NCI-H2227 treated with DMSO at 0.1 percent for 48 hours (cell line): Measurements from ENCODE around the gene ANKRD50.

Experiments
- DNase-seq: peaks from one replicate; lab custom pipeline; 2025; lab: John Stamatoyannopoulos, UW

ANKRD50 gene

DNA sequence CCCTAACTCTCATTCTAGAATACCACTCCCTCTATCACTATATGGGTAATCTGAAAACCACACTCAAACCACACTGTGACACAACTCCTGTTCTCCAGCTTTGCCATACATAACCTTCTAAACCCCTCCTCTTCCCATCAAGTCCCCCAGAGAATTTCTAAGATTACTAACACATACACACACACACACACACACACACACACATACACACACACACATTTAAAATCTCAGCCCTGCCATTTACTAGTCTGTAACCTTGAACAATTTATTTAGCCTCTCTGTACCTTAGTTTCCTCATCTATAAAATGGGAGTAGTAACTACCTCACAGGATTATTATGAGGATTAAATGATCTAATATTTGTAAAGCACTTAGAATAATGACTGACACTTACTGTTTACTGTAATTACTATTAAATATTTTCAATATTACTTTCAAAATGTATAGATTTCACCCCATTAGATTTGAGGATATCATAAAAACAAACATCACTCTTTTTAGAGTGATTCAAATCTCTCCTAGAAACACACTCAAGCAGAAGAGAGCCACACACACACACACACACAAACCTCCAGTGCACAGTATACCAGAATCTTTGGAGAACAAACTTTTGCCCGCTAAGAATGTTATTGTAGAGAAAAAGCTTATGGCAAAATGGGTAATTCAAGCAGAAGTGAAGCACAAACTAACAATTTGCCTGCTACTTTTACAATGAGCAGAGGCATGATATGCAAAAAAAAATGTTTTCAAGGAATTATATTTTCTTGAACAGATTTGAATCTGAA, 3.8 kb downstream of the ANKRD50 start:
- no peak for DNase-seq

DNA sequence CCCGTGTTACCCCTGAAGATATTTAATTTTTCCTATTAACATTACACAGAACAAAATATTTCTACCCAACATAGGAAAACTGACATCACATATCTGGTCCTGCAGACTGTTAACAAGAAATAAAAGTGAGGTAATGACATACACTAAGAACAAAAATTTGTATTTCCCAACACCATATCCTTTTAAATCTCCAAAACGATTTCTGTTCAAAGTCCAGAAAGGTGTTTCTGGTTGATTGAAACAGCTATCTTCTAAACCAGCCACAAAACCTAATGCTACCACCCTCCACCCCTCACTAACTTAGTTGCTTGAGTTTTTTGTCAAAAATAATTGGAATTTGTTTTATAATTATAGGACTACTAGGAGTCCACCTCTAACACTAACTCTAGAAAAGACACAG, 7.1 kb downstream of the ANKRD50 start:
- no peak for DNase-seq

DNA sequence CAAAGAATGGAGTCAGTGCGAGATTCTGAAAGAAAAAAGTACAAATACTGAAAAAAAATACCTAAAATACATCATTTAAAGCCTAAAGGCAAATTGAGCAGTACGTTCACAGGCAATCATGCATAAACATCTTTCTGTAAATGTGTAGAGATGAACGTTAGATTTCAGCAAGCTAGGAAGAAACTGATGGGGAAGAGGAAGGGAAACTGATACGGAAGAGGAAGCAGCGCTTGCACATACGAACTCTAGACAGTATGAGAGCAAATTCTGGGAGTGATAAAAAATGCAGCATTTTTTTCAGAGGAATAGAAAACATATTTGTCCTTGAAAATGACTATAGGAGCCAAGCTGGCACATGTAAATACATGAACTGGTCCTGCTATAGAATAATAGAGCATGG, 9.4 kb downstream of the ANKRD50 start:
- DNase-seq, result no peak

DNA sequence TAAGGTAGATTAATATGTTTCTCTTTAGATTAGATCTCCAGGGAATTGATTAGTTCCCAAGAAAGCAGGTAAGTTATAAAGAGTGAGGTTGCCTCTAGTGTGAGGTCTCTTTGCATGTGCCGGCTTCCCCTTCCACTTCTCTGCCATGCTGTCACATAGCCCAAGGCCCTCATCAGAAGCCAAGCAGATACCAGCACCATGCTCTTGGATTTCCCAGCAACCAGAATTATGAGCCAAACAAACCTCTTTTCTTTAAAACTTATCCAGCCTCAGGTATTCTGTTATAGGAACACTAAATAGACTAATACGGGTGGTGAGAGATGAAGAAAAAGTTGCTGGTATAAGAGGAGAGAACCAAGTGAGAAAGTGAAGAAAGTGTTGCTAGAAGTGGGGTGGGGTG, 15.1 kb downstream of the ANKRD50 start:
- no peak for DNase-seq

DNA sequence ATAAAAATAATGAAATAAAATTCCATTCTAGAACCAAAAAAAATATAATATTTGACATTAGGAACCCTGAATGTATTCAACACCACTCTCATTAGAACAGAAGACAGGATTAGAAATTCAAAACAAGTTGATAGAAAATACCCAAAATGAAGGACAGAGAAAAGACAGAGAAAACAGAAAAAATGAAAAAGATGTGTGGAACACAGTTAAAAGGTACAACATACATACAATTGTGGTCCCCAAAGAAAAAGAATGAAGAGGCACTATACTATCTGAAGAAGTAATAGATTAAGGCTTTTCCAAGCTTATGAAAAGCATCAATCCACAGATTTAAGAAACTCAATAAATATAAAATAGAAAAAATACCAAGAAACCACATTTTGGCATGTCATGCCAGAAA, 16.4 kb downstream of the ANKRD50 start:
- no peak for DNase-seq

DNA sequence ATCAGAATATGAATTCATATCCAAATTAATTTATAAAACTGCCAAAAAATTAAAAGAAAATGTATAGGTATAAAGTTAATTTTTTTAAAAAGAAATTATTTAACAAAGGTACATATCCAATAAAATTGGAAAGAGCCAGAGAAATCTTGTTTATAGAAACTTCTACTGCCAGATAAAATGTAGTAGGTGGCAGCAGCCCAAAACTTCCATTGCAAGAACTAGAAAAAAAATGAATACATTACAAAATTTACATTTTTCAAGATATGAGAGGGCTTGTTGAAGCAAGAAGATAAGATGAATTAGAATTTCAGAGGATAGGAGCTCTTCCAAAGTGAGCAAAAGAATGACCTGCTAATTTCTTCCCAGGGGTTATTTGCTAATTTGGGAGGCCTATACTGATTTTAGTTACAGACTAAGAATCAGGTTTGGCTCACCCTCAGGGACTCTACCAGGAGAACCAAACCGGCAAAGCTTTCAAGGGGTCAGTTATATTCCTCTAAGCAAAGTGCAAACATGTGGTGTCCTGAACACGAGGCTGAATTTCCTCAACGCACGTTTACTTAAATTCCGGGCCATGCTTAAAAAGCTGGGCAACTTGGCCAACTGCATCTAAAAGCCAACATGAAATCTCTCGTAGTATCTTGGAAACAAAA, 17.5 kb downstream of the ANKRD50 start:
- no peak for DNase-seq

DNA sequence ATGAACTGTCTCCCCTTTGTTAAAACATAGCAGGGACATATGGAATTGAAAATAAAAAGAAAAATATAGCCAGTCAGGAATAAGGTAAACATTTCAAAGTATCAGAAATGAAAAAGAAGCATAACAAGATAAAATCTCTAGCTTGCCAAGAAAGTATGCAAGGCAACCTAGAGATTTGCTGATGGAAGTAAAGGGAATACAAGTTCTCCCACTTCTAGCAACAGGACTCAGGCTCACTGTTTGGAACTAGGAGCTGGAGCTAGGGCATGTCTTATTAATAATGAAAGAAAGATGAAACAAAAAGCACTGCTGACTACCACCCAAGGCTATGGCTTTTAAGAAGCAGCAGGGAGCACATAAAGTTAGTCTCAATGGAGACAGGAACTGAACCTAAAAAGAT, 18.2 kb downstream of the ANKRD50 start:
- no peak for DNase-seq

DNA sequence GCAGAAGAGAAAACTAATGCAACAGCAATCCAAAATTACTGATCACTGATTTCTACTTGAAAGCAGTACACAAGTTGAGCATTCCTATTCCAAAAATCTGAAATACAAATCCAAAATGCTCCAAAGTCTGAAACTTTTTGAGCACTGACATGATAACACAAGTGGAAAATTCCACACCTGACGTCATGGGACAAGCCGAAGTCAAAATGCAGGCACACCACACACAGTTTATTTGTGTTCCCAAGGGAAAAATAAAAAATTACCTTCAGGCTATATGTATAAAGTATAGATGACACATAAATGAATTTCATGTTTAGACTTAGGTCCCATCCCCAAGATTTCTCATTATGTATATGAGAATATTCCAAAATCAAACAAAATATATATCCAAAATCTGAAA, 20.7 kb downstream of the ANKRD50 start:
- DNase-seq, result no peak

DNA sequence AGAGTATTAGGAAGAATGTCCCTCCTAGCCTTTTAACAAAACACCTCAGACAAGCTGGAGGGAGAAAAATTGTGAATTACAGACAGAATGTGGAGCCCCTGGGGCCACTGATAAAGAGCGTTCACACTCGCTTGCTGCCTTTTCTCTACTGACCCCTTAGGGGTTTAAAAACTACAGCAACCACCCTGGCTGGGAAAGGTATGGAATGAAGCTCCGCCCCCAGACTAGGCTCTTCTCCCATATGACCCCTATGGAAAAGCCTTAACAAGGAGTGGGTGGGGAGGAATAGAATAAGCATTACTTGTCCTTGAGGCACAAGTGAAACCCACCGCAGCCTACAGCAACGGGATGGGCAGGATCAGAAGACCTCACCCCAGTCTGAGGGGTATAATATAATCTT, 26.3 kb downstream of the ANKRD50 start:
- DNase-seq, result no peak

DNA sequence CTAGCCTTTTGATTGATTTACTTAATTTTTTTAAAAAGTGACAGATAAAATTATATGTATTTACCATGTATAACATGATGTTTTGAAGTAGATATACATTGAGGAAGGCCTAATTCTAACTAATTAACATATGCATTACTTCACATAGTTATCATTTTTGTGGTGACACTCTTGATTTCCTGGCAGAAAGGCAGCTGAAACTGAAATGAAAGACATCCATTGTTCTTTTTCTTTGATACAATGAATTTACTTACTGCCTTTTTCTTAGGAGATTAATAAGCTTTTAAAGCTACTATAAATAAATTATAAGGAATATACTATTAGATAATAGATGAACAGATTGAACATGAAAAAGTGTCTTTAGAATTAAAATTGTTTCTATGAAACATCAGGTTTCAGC, 26.7 kb downstream of the ANKRD50 start:
- DNase-seq, result no peak

DNA sequence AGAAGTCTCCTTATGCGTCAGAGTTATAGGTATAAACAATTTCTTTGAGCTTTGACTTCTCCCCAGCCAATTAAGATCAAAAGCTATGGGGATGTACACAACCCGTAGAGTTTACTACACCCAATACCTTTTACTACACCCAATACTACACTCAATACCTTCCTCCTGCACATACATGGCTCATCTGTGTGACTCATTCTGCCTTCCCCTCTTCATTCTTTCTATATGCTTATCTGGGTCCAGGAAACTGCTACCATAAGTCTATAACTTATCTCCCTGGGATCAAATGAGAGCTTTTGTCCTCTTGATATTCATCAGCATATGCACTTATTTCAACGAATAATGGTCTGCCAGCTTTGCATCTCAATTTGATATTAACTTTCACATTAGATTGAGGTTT, 28.2 kb downstream of the ANKRD50 start:
- no peak for DNase-seq

DNA sequence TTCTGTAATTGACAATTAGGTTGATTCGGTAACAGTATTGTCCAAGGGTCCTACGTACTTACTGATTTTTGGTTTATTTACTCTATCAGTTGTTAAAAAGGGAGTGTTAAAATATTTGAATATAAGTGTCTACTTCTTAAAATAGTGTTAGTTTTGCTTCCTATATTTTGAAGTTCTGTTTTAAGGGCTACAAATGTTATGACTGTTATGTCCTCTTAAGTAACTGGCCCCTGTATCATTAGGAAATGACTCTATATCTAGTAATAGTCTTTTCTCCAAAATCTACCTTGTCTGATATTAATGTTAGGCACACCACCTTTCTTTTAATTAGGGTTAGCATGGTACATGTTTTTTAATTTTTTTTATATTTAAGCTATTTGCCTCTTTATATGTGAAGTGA, 30.1 kb downstream of the ANKRD50 start:
- DNase-seq, result no peak

DNA sequence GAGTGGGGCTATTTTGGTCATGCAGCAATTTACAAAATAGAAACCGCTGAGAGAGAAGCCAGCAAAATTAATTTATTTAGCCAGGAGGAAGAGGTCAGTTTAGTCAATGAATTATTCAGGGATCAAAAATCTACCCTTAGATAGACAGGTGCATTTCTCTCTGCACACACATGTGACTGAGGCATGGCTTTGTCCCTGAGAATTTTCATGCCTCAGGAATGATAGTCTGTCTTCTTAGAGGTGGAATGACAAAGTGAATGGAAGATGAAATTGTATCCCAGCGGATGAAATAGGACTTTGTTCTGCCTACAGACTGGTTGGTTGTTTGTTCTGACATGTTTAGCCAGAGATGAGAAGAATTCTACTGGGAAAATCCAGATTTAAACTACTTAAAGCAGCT, 46.0 kb downstream of the ANKRD50 start:
- DNase-seq, result no peak

DNA sequence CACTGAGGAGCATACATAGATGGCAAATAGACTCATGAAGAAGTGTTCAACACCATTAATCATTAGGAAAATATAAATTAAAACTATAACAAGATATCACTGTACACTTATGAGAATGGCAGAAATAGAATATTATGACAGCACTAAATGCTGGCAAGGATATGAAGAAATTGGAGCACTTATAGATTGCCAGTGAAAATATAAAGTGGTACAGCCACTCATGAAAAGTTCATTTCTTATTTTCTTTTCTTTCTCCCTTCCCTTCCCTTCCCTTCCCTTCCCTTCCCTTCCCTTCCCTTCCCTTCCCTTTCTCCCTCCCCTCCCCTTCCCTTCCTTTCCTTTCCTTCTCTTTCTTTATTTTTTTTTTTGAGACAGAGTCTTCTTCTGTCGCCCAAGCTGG, 53.7 kb downstream of the ANKRD50 start:
- DNase-seq, result no peak

DNA sequence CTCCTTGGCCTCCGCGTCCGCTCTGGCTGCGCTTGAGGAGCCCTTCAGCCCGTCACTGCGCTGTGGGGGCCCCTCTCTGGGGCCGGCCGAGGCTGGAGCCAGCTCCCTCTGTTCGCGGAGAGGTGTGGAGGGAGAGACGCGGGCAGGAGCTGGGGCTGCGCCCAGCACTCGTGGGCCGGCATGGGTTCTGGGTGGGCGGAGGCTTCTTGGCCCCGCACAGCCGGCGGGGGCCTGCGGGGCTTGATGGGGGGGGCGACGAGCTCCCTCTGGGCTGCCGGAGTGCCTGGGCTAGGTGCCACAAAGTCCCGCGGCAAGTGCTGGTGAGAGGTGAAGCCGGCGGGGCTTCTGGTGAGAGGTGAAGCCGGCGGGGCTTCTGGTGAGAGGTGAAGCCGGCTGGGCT, 61.9 kb downstream of the ANKRD50 start:
- DNase-seq, result no peak

DNA sequence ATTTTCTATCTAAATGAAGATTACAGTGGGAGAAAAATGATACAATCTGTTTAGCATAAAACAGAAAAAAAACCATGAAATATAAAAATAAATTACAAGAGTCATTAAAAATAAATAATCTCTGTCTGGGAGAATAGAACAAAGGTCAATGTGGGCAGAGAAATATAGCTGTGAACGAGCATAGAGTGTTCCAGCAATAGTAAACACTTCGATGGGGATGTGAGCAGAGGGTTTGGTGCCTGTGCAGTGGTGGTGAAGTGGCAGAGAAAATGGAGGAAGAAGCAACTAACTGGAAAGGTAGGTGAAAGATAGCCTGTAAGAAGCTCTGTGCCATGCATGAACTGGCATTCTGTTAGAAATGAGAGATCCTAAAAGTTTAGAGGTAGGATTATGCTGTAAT, 64.9 kb downstream of the ANKRD50 start:
- DNase-seq, result no peak

DNA sequence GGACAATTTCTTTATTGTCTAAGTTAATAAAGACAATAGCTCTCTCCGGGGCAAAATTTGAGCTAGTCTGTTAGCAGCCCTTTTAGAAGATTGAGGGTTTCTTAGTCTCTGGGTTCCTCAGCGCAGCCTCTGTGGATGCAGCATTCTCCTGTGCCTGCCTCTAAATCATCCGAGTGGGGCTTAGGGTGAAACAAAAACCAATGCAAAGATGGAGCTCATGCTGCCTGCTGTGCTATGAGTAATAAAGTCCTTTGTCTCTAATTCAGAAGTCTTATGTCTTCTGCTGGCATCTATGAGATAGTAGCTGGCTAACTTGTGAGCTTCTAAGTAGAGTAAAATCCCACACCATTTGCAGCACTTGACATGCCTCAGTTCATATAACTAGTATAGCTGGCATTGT, 67.9 kb downstream of the ANKRD50 start:
- DNase-seq, result no peak

DNA sequence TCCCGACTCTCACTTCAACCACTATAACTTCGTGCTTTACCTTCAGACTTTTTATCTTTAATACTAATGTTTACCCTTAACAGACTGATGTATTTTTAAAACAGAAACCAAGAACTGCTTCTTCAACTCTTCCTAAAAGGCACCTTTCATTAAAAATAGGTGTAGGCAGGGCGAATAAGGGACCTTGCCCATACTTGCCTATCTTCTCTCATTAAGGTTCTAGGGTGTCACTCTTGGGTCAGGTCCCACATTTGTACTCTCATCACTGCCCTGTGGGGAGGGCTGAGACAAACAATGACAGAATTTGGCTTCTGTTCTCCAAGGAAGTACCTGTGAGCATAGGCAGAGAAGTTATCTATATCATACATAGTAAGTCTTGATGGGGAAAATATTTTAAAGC, 69.7 kb downstream of the ANKRD50 start:
- no peak for DNase-seq

DNA sequence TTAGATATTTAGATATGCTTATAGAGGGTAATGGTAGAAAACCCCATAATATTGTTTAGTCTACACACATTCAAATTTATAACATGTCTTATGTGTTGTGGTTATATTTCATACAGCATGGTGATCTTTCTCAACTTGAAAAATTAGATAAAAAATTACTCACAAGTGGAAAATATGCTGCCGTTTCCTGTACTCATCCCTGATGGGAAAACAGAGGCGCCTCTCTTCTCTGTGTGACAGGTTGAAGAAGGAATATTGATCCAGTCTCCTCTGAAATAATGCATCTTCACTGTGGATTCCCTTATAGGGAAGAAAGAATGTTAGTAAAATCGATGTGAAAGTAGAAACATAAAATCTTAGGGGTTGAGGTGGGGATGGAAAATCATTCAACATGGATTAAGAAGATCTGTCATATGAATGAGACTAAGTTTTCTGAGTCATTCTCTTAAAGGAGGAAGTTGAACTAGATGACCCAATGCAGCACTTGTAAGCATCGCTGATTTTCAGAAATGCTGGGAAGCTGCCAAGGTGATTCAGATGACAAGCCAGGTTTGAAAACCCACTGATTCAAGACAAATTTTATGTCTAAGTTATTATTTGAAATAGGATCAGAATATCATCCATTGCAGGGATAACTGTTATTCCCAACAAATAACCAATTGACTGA, 70.7 kb downstream of the ANKRD50 start:
- DNase-seq, result no peak

DNA sequence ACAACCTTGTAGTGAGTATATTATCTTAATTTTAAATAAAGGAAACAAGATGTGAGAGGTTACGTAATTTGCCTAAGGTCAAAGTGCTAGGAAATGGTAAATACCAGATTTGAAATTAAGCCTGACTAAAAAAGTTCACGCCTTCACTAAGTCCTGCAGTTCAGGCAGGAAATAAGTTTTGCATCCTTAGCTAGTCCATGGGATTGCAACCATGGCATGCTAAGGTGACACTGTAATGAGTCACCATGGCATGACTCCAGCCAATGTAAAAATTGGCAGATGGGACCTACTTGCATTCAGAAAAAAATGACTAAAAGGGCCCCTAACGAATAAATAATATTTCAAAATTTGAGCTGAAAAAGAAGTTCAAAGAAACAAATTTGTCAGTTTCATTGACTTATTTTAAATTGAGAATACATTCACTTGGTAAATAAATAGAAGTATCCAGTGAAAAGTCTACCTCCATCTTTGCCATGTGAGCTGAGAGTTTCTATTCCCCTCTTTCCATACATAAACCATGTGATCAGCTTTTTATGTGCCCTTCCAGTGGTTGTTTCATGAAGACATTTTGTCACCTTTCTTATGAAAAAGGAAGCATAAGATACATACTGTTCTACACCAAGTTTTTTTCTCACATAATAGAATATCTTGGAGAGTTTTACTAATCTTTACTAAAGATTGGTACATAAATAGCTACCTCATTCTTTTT, 72.4 kb downstream of the ANKRD50 start:
- DNase-seq, result no peak

DNA sequence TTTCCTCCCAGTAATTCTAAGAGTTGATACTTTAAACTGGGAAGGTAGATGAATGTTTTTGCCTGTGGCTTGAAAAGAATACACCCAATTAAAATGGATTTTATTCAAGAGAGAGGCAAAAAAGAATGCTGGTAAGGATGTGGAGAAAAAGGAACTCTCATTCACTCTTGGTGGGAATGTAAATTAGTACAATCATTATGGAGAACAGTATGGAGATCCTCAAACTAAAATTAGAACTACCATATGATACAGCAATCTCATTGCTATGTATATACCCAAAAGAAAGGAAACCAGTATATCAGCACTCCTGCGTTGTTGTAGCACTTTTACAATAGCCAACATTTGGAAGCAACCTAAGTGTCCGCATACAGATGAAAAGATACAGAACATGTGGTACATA, 75.2 kb downstream of the ANKRD50 start:
- no peak for DNase-seq

DNA sequence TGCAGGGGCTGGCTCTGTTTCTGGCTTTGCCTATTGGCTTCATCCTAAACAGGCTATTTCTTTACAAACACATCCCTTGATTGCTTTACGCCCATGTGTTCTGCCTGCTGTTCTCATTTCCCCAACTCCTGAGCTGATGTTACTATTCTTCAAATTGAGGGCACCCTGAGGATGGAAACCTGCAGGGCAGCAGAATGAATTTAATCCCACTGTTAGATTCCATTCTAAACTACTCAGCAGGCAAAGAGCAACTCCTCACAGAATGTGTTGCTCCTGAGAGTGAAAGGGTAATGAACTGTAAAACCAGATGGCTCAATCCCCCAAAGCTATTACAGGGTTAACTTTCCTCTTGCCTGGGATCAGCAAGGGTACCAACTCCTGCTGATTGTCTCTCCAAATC, 75.7 kb downstream of the ANKRD50 start:
- DNase-seq, result no peak

DNA sequence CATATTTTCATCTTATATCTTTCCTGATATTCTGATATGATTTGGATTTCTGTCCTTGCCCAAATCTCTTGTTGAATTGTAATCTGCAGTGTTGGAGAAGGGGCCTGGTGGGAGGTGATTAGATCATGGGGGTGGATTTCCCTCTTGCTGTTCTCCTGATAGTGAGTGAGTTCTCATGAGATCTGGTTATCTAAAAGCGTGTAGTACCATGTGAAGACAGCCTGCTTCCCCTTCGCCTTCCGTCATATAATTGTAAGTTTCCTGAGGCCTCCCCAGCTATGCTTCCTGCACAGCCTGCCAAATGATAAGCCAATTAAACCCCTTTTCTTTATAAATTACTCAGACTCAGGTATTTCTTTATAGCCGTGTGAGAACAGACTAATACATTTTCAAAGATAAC, 77.2 kb downstream of the ANKRD50 start:
- DNase-seq, result no peak
